Ectodermal cell (in vitro differentiated cells): ENCODE results near the gene GATA5.

Experiments used
- H3K27ac ChIP-seq: 2 replicates; pipeline ENCODE4 v1.7.0; 2013; ENCODE audit warnings: mild to moderate bottlenecking, low read depth, low read length; ENCODE audit not compliant: insufficient read depth, poor library complexity, severe bottlenecking
- H3K27me3 ChIP-seq: 2 replicates; pipeline ENCODE4 v1.7.0; 2013; ENCODE audit warnings: mild to moderate bottlenecking, low read length; ENCODE audit not compliant: insufficient read depth, control insufficient read depth, poor library complexity, severe bottlenecking
- H3K36me3 ChIP-seq: one replicate; pipeline ENCODE4 v1.7.0; 2013; ENCODE audit warnings: low read length; ENCODE audit not compliant: control insufficient read depth, insufficient read depth
- H3K4me1 ChIP-seq: one replicate; pipeline ENCODE4 v1.7.0; 2013; ENCODE audit warnings: low read length; ENCODE audit not compliant: control insufficient read depth, insufficient read depth
- H3K4me3 ChIP-seq: 2 replicates; pipeline ENCODE4 v1.7.0; 2013; ENCODE audit warnings: low read depth, low read length, control low read depth; ENCODE audit not compliant: insufficient read depth
- H3K9me3 ChIP-seq: 2 replicates; pipeline ENCODE4 v1.7.0; 2013; ENCODE audit warnings: mild to moderate bottlenecking, low read length, moderate library complexity; ENCODE audit not compliant: control insufficient read depth
- WGBS, 2 experiments: methylation state at CpG; one replicate each; pipeline ENCODE4 v1.1.7; 2013; ENCODE audit warnings: missing lambda C conversion rate in 2 of 2; 5-methylcytosine and 5-hydroxymethylcytosine counted together

GATA5 gene

GRCh38 chr20:62482974-62483373 is 7.2 kb upstream of the GATA5 start:
- H3K4me1 ChIP-seq = peaks cover 70% of the 10 kb centered on the region
- H3K36me3 ChIP-seq = no peaks in the 10 kb centered on the region
- no peak overlapping the region for H3K4me3 ChIP-seq
- H3K9me3 ChIP-seq = no peaks in the 10 kb centered on the region
- H3K27ac ChIP-seq = no peak overlapping the region
- H3K27me3 ChIP-seq = peaks cover 73% of the 10 kb centered on the region
- 14 to 28% methylated on average over 7 to 8 of the region's 8 CpGs for WGBS, 2 experiments

DNA sequence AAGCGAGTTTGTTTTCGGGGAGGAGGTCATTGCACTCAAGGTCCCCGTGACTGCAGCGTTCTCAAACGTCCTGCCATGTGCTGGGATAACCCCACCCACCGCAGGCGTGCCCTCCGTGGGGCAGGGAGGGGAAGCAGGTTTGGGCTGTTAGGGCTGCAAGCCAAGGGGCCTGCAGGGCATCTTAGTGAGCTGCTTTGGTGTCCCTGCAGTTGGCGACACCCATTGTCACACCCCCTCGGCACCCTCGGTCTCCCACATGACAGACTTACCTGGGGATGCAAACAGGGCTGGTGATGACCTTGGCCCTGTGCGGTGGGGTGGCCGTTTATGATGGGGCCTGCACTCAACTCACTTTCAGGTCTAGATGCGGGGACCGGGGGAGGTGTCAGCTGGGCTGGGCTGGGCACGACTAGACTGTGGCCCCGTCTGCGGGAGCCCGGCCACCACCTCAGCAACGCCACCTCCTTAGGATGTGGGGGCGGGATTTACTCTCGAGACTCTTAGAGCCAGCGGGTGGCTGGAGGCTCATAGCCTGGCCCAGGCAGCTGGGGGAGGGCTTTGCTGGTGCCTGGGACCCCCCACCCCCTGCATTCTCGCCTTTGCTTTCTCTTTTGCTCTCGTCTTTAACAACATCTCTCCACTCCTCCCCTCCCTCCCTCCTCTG is 6.5 kb upstream of the GATA5 start:
- Histone ChIP-seq H3K4me3 (no peak overlapping the region), H3K4me1 (peaks cover 66% of the 10 kb centered on the region), H3K27me3 (peaks cover 80% of the 10 kb centered on the region), H3K36me3 (no peaks in the 10 kb centered on the region), H3K27ac (no peak overlapping the region), H3K9me3 (no peaks in the 10 kb centered on the region)
- 11 to 13% methylated on average over 25 of the region's 25 CpGs for WGBS, 2 experiments

- H3K4me3 ChIP-seq = no peak overlapping the region
- H3K27me3 ChIP-seq = peaks cover 84% of the 10 kb centered on the region
- H3K9me3 ChIP-seq = no peaks in the 10 kb centered on the region
- no peak overlapping the region for H3K27ac ChIP-seq
- WGBS, 2 experiments = 20 to 22% methylated on average over 29 of the region's 29 CpGs
- H3K36me3 ChIP-seq = no peaks in the 10 kb centered on the region
- peaks cover 59% of the 10 kb centered on the region for H3K4me1 ChIP-seq
Measured at GRCh38 chr20:62481425-62482145, 5.8 kb upstream of the GATA5 start.

DNA sequence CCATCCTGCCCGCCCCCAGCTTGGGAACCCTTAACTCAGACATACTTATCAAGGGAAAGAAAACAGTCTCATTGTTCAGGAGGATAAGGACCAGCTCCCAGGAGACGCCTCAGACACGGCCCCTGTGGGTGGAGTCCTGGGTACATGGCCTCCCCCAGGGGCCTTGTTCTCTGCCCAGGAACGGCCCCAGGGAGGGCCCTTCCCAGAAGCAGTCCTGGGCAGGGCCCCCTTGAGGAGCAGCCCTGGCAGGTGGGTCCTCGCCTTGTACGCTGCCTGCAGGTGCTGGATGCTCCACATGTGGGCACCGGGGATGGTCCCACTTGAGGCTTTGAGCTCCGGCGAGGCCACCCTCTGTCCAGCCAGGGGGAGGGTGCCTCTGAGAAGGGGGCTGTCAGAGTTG is 4.5 kb upstream of the GATA5 start:
- 70 to 72% methylated on average over 9 of the region's 9 CpGs for whole genome bisulfite sequencing, 2 experiments
- peaks cover 46% of the 10 kb centered on the region for H3K4me1 ChIP-seq
- no peak overlapping the region for H3K4me3 ChIP-seq
- H3K36me3 ChIP-seq = no peaks in the 10 kb centered on the region
- peaks cover 94% of the 10 kb centered on the region for H3K27me3 ChIP-seq
- no peak overlapping the region for H3K27ac ChIP-seq
- no peaks in the 10 kb centered on the region for H3K9me3 ChIP-seq

DNA sequence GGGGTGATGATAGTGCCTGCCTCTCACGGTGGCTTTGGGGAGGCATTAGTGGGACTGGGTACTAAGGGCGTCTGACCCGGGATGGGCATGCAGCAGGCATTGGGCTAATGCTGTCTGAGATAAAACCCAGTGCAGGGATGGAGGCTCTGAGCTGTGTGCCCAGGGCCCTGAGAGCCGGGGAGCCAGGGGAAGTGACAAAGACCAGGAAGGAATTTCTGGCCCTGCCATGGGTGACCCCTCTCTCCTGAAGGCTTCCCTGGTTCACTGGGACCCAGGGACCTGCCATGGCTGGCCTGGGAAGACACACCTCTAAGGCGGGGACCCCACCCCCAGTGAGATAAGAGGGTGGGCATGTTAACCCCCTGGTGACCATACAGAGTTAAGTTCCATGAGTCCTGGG is 3.9 kb upstream of the GATA5 start:
- no peaks in the 10 kb centered on the region for H3K9me3 ChIP-seq
- peaks cover 43% of the 10 kb centered on the region for H3K4me1 ChIP-seq
- H3K27ac ChIP-seq = no peak overlapping the region
- H3K27me3 ChIP-seq = peaks cover 98% of the 10 kb centered on the region
- no peak overlapping the region for H3K4me3 ChIP-seq
- H3K36me3 ChIP-seq = no peaks in the 10 kb centered on the region
- 62 to 71% methylated on average over 5 of the region's 5 CpGs for WGBS, 2 experiments

DNA sequence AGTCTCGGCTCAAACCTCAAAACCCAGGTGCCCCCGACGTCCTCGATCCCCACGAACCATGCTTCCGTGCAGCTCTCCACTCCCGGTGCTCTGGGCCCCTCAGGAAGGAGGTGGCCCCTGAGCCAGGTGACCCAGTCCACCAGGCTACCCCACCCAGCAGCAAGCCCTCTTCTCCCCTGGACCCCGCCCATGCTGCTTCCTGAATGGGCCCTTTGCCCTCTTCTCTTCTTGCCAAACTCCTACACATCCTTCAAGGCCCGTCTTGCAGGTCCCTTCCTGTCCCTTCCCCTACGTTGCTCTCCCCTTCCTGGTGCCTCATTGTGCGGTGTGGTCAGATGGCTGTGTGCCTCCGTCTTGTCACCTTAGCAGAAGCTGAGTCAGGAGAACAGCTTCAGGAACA is 3.4 kb upstream of the GATA5 start:
- H3K27me3 ChIP-seq = peaks cover 98% of the 10 kb centered on the region
- no peak overlapping the region for H3K27ac ChIP-seq
- no peaks in the 10 kb centered on the region for H3K9me3 ChIP-seq
- peaks cover 47% of the 10 kb centered on the region for H3K4me1 ChIP-seq
- H3K36me3 ChIP-seq = no peaks in the 10 kb centered on the region
- WGBS, 2 experiments = 79 to 86% methylated on average over 12 of the region's 12 CpGs
- H3K4me3 ChIP-seq = no peak overlapping the region

DNA sequence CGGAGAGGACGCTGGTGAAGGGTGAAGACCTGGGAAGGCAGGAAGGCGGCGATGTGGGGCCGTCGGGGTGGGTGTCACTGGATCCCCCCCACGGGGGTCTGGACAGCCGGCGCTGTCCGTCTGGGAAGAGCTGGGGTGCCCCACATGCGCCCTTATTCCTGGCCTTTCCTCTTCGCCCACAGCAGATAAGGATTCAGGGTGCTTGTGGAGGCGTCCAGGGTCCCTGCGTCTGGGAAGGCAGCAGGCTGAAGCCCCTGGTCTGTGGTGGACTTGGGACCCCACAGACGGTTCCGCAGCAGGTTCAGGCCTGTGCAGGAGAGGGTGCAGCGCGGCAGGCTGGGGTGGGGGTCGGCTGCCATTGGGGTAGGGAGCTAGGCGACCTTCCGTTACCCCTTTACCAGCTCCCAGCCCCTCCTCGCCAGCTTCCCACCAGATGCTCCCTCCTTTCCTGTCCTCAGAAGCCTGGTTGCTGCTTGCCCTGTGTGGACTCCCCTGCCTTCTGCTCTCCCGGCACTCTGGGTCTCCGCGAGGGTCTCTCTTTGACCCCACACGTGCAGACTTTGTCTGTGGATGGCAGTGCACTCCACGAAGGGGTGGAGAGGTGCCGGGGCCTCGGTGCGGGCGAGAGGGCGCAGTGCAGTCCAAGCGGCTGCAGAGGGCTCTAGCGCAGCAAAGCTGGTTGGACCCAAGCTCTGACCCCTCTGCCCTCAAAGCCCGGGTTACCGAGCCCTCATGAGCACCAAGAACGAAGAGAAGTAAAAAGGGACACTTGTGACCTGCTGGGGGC is 2.1 kb upstream of the GATA5 start:
- Histone ChIP-seq H3K4me1 (peaks cover 46% of the 10 kb centered on the region), H3K9me3 (no peaks in the 10 kb centered on the region), H3K36me3 (no peaks in the 10 kb centered on the region), H3K4me3 (no peak overlapping the region), H3K27ac (no peak overlapping the region), H3K27me3 (peaks cover 98% of the 10 kb centered on the region)
- 15% methylated on average over 37 of the region's 37 CpGs for WGBS, 2 experiments

DNA sequence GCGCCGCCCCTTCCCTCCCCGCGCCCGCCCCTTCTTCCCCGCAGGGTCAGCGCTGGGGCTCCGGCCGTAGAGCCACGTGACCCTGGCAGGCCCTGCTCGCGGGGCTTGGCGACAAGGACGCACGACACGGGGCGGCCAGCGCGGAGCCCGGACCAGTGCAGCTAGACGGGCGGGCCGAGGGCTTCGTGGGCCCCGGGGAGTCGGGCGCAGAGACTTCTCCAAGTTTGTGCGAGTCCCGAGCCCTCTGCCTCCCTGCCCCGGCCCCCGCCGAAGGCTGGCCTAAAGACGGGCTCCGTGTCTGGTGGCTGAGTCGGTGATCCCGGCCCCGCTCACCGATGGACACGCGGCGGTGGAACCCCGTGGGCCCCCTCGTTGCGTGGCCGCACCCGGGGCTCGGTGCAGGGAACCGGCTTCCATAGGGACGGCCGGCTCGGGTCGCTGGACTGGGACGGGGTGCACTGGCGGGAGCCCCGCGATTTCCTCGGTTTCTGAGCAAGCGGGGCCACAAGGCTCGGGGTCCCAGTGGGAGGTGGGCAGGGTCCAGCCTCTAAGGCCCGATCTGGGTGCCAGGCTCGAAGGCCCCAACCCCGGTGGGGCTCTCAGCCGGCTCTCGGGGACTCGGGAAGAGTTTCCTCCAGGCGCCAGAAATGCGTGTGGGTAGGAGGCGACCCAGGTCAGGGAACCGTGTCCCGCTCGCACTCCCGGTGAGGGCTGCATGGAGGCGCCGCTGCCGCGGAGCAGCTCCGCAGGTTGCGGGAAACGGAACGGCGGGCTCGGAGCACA is 452 bp upstream of the GATA5 start:
- H3K36me3 ChIP-seq = no peaks in the 10 kb centered on the region
- peaks cover 86% of the 10 kb centered on the region for H3K27me3 ChIP-seq
- H3K4me1 ChIP-seq = peaks cover 30% of the 10 kb centered on the region
- H3K27ac ChIP-seq = no peak overlapping the region
- 1 to 2% methylated on average over 82 of the region's 82 CpGs for WGBS, 2 experiments
- peak overlapping the region; percentile 22 for H3K4me3 ChIP-seq
- no peaks in the 10 kb centered on the region for H3K9me3 ChIP-seq

DNA sequence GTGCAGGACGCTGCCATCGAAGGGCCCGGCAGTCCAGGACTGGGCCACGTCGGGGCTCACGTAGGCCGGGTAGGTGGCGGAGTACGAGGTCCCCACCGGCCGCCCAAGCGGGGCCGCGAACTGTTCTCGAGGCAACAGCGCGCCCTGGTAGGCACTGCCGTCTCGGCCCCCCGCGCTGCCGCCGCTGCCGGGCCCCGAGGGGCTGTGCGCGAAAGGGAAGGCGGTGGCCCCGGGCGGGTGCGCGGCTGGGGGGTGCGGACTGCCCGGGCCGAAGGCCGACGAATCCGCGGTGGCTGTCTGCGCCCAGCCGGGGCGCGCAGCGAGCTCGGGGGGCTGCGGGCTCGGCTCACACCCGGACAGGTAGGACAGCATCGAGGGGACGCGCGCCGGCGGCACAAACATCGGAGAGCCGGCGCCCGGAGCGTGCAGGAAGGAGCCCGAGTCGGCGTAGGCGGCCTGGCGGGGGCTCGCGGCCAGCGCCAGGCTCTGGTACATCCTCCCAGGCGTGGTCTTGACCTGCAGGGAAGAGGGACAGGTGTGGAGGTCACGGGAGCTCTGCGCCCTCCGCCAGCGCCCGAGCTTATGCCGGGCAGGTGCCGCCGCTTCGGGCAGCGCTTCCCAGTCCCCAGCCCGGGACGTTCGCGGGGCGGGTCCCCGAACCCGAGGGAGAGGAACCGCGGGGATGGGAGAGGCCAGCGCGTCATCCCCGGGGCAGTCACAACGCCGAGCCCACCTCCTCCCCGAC is 596 bp downstream of the GATA5 start:
- H3K9me3 ChIP-seq = no peaks in the 10 kb centered on the region
- H3K4me3 ChIP-seq = peak overlapping the region; percentile 22
- H3K4me1 ChIP-seq = peaks cover 22% of the 10 kb centered on the region
- no peaks in the 10 kb centered on the region for H3K36me3 ChIP-seq
- H3K27ac ChIP-seq = no peak overlapping the region
- 2% methylated on average over 93 of the region's 93 CpGs for WGBS, 2 experiments
- peaks cover 75% of the 10 kb centered on the region for H3K27me3 ChIP-seq
